Measurements from ENCODE around the gene TBXAS1. TPM values are rescaled to one million over a fixed set of nuclear protein-coding genes. Genes with fewer than 3 reads are reported as not detected.
A peak's percentile ranks its signal among the peaks of the same experiment; 100 is the strongest.

The TBXAS1 gene
- total and polyA plus RNA-seq, 4 donors = 19.6 to 126 (median 55.2) TPM

- Histone ChIP-seq H3K9me3 (ENCODE audit: control insufficient read depth in 4 of 4, insufficient read depth in 3 of 4, low read length in 3 of 4) (peaks cover 0 to 8% (median 2%) of the 10 kb centered on the region in 4 donors), H3K27ac (ENCODE audit: low read depth in 1 of 2, low read length in 1 of 2) (no peak overlapping the region), H3K36me3 (ENCODE audit: control insufficient read depth in 4 of 4, insufficient read depth in 4 of 4, low read length in 4 of 4) (peaks cover 0 to 3% (median 0%) of the 10 kb centered on the region in 4 donors), H3K4me1 (ENCODE audit: control insufficient read depth in 5 of 5, insufficient read depth in 5 of 5, low read length in 5 of 5) (peaks cover 0 to 12% (median 0%) of the 10 kb centered on the region in 5 donors), H3K4me3 (no peak overlapping the region), H3K9ac (ENCODE audit: insufficient read depth in 1 of 2, low read length in 2 of 2) (no peak overlapping the region), H3K27me3 (ENCODE audit: control insufficient read depth in 3 of 3, insufficient read depth in 3 of 3, low read length in 2 of 3) (no peaks in the 10 kb centered on the region)
- WGBS, 2 donors = 95 to 96% methylated on average over 3 of the region's 3 CpGs
- no peak for TF ChIP-seq CTCF (IDR thresholded peaks at IDR 0.05; ENCODE audit: control extremely low read depth, extremely low read depth)
- ATAC-seq (ENCODE audit: insufficient read depth, low FRiP score) (no peak), DNase-seq (no peak)
Measured at GRCh38 chr7:139941421-139941820, 112.4 kb downstream of the TBXAS1 start.

DNA sequence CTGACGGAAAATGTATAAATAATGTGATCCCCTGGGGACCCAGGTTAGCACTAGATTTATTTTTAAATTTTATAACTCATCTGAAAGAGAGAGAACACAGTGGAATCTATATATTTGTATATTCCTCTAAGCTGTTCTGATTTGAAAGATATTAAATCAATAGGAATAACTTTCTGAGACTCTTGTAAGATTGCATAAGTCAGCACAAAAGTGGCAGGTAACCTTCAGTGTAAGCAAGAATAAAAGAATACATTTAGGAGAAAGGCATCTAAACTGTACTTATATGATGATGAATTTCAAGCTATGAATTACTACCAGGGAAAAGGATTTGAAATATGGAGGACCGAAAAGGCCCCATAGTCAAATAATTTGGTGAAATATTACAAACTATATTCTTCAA, 112.8 kb downstream of the TBXAS1 start:
- WGBS, 2 donors = 95 to 97% methylated on average over 2 of the region's 2 CpGs
- Histone ChIP-seq H3K27ac (ENCODE audit: low read depth in 1 of 2, low read length in 1 of 2) (no peak overlapping the region), H3K9ac (ENCODE audit: insufficient read depth in 1 of 2, low read length in 2 of 2) (no peak overlapping the region), H3K36me3 (ENCODE audit: control insufficient read depth in 4 of 4, insufficient read depth in 4 of 4, low read length in 4 of 4) (peaks cover 0 to 3% (median 0%) of the 10 kb centered on the region in 4 donors), H3K4me1 (ENCODE audit: control insufficient read depth in 5 of 5, insufficient read depth in 5 of 5, low read length in 5 of 5) (peaks cover 0 to 12% (median 0%) of the 10 kb centered on the region in 5 donors), H3K9me3 (ENCODE audit: control insufficient read depth in 4 of 4, insufficient read depth in 3 of 4, low read length in 3 of 4) (peaks cover 0 to 8% (median 2%) of the 10 kb centered on the region in 4 donors), H3K27me3 (ENCODE audit: control insufficient read depth in 3 of 3, insufficient read depth in 3 of 3, low read length in 2 of 3) (no peaks in the 10 kb centered on the region), H3K4me3 (no peak overlapping the region)
- no peak for DNase-seq
- ATAC-seq (ENCODE audit: insufficient read depth, low FRiP score) = no peak
- no peak for TF ChIP-seq CTCF (IDR thresholded peaks at IDR 0.05; ENCODE audit: control extremely low read depth, extremely low read depth)

GRCh38 chr7:139942636-139943035, 113.6 kb downstream of the TBXAS1 start:
- H3K27ac ChIP-seq (ENCODE audit: low read depth in 1 of 2, low read length in 1 of 2) = no peak overlapping the region
- 88 to 92% methylated on average over 6 of the region's 6 CpGs for WGBS, 2 donors
- peaks cover 0 to 11% (median 2%) of the 10 kb centered on the region in 4 donors for H3K9me3 ChIP-seq (ENCODE audit: control insufficient read depth in 4 of 4, insufficient read depth in 3 of 4, low read length in 3 of 4)
- no peak for ATAC-seq (ENCODE audit: insufficient read depth, low FRiP score)
- H3K9ac ChIP-seq (ENCODE audit: insufficient read depth in 1 of 2, low read length in 2 of 2) = no peak overlapping the region
- peaks cover 0 to 12% (median 0%) of the 10 kb centered on the region in 5 donors for H3K4me1 ChIP-seq (ENCODE audit: control insufficient read depth in 5 of 5, insufficient read depth in 5 of 5, low read length in 5 of 5)
- no peak overlapping the region for H3K4me3 ChIP-seq
- H3K36me3 ChIP-seq (ENCODE audit: control insufficient read depth in 4 of 4, insufficient read depth in 4 of 4, low read length in 4 of 4) = peaks cover 0 to 3% (median 0%) of the 10 kb centered on the region in 4 donors
- no peaks in the 10 kb centered on the region for H3K27me3 ChIP-seq (ENCODE audit: control insufficient read depth in 3 of 3, insufficient read depth in 3 of 3, low read length in 2 of 3)
- peak in 2 of 3 donors; percentile 44 to 49 for DNase-seq
- no peak for TF ChIP-seq CTCF (IDR thresholded peaks at IDR 0.05; ENCODE audit: control extremely low read depth, extremely low read depth)

- DNase-seq (peak in 2 of 3 donors; percentile 27 to 31), ATAC-seq (ENCODE audit: insufficient read depth, low FRiP score) (no peak)
- no peak for TF ChIP-seq CTCF (IDR thresholded peaks at IDR 0.05; ENCODE audit: control extremely low read depth, extremely low read depth)
- 89 to 92% methylated on average over 4 of the region's 4 CpGs for WGBS, 2 donors
- H3K9me3 ChIP-seq (ENCODE audit: control insufficient read depth in 4 of 4, insufficient read depth in 3 of 4, low read length in 3 of 4) = peaks cover 0 to 14% (median 2%) of the 10 kb centered on the region in 4 donors
- no peaks in the 10 kb centered on the region for H3K27me3 ChIP-seq (ENCODE audit: control insufficient read depth in 3 of 3, insufficient read depth in 3 of 3, low read length in 2 of 3)
- no peak overlapping the region for H3K27ac ChIP-seq (ENCODE audit: low read depth in 1 of 2, low read length in 1 of 2)
- H3K36me3 ChIP-seq (ENCODE audit: control insufficient read depth in 4 of 4, insufficient read depth in 4 of 4, low read length in 4 of 4) = peaks cover 0 to 3% (median 0%) of the 10 kb centered on the region in 4 donors
- H3K9ac ChIP-seq (ENCODE audit: insufficient read depth in 1 of 2, low read length in 2 of 2) = no peak overlapping the region
- H3K4me1 ChIP-seq (ENCODE audit: control insufficient read depth in 5 of 5, insufficient read depth in 5 of 5, low read length in 5 of 5) = peaks cover 0 to 12% (median 0%) of the 10 kb centered on the region in 5 donors
- H3K4me3 ChIP-seq = no peak overlapping the region
Measured at GRCh38 chr7:139943401-139943800, 114.3 kb downstream of the TBXAS1 start.
